ENCODE results near the gene CXCL8.
"Not testable (repeated sequence)": the region's sequence is repeated elsewhere in the genome, so short reads cannot be mapped to it uniquely, and the experiment has no call there.

CXCL8 gene

DNA sequence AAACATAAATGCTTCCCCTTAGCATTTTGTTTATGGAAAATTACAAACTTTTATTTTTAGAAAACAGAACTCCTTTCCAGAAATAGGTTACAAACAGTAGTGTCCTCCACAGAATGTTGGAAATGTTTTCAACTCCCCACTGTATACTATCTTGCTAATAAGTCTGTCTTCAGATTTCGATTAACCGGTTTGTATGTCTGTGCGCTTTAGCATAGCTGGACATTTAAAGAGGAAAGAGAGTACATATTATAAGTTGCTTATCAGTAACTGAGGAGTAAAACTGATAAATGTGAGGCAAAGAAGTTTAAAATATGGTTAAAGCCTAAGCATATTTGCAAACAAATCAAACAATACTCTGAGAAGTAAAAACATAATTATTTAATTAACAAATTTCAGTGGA is 3.4 kb downstream of the CXCL8 start:
- DNase-seq, result no peak

DNA sequence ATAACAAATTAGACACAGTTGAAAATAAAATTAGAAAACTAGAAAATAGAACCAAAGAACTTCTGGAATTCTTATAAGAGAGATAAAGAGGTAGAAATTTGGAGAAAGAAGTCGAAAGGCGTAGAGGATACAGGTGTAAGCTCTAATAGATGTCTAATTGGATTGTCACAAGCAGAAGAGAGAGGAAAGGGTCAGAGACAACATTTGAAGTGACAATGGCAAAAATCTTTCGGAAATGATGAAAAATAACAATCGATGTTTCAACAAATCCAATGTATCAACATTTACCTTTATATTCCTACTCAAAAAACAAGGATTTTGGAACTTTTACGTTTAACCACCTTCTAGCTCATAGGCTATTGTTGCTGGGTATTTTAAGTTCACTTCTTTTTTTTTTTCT is 3.8 kb downstream of the CXCL8 start:
- no peak for DNase-seq

DNA sequence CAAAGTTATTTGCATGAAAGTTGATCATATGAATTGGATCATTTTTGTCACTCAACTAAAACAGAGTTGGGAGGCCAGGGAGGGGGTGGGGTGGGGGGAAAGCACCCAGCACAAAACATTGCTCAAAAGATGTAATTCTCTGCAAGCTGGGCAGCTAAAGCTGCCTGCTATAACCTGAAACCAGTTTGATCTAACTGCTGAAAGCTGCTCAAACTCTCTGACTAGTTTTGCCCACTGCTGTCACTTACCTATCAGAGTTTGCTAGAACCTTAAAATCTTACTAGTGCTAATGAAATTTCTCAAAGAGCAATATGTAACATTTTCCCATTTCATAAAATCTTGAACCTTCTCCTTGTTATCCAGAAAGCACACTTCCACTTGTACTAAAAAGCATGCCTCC is 10.4 kb downstream of the CXCL8 start:
- no peak for DNase-seq

DNA sequence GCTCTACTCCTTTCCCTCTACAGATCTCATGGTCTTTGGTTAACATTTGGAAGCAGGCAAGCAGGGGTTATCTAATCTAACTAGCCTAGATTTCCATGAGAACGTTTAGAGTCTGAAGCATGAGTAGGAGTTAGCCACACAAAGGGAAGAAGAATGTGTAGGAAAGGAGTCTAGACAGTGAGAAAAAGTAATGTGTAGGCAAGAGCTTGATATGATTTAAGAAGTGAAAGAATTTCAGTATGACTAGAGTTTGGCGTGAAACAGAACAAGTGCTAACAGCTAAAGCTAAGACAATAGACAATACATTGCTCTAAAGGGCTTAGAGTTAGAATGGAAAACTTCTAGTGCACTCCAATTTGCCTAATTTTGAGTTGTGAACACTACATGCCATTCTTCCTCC is 10.8 kb downstream of the CXCL8 start:
- DNase-seq, result no peak

DNA sequence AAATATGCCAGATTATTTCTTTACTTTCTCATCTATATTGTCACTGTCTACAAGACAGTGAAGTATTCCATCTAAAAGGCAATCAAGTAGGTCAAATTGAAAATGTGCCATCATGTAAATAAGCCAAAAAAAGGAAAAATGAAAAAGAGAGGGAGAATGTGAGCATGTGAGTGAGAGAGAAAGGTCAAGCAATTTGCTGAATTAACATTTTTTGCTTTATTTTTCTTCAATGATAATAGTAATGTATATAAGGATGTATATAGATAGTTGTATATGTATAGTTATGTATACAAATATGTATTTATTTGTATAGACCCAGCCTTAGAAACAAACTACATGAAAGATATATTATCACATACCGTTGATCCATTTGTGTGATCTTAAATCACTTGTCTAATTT is 11.5 kb downstream of the CXCL8 start:
- DNase-seq, result no peak

DNA sequence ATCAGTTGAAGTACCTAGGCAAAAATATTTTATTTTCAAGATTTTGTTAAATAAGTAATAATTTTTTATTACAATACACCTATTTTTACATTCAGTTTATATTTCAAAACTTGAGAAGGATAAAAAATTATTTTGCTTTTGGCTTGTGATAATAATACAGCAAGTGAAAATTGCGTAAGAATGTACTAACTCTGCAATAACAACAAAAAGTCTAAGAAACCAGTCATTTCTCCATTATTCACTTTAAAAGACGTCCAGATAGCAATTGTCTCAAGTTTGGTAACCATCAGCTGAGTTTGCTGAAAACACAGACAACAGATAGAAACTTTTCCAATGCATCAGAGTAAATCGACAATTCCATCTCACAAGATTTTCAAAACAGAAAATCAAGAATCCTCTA is 12.1 kb downstream of the CXCL8 start:
- no peak for DNase-seq

DNA sequence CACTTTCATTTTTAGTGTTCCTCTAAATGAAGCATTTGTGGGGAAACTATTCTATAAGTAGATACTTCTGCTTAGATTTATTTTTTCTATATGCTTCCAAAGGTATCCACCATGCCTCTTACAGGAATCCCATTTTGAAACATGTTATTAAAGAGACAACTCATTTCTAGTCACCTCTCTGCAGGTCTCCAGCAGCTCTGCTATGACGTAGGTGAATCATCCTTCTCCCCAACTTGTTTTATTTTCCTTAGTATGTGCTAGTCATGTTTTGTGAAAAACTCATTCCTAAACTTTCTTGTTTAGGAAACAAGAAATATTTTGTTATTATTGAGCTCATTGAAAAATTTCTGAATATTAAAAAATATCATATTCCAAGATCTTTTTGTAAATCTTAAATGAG is 12.8 kb downstream of the CXCL8 start:
- DNase-seq, result no peak

DNA sequence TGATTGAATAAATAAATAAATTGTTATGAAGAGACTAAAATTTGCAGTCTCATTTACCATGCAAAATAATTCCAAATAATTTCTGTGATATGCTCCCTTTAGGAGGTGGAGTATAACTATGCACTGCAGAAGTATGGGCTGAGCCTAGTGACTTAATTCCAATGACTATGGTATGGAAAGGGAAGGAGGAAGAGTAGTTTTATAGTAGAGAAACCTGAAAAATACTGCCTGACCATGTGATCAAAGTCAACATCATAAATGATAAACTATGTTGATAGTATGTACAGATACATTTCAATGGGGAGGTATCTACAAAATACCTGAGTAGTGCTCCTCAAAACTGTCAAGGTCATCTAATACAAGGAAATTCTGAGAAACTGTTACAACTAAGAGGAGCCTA is 14.6 kb downstream of the CXCL8 start:
- no peak for DNase-seq

DNA sequence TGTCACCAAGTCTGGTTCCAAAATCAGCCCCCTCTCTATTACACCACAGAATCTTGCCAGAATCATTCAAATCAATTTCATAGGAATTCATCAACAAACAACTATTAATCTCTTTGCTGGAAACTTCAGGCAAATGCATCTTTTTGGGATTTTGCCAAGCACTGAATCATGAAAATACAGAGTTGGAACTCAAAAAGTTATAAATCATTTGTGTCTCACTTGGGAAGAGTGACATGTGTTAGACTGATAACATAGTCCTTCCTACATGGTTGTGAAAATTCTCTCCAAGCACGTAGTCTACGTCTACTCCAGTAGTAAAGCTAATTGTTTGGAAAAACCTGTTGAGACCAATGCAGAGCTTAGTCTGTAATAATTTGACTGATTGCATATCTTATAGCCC is 19.0 kb downstream of the CXCL8 start:
- no peak for DNase-seq

DNA sequence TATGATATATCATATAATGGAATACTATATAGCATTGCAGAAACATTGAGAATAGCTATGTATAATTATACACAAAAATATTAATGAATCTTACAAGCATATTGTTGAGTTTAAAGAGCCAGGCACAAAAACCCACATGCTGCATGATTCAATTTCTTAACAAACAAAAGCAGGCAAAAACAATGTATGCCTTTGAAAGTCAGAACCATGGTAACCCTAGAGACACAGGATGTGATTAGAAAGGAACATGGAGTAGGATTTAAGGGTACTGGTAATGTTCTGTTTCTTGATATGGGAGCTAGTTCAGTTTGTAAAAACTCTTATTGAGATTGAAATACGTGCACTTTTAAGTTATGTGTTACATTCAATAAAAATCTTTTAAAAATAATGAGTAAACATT is 21.5 kb downstream of the CXCL8 start:
- no peak for DNase-seq

DNA sequence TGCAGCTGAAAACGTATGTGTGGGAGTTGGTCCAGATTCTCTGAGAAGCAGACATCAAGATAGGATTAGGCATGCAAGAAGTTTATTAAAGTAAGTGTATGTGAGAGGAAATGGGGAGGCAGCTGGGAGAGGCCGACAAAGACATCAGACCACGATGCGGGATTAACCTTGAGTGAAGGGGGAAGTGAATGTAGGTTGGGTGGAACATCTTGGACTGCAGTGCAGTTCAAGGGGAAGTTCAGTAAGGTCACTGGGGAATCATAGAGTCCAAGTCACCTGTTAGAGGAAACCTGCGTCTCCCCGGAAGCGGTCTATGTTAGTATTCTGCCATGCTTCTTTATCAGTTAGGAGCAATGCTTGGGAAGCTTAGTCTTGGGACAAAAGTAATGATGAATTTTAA is 22.0 kb downstream of the CXCL8 start:
- no peak for DNase-seq

DNA sequence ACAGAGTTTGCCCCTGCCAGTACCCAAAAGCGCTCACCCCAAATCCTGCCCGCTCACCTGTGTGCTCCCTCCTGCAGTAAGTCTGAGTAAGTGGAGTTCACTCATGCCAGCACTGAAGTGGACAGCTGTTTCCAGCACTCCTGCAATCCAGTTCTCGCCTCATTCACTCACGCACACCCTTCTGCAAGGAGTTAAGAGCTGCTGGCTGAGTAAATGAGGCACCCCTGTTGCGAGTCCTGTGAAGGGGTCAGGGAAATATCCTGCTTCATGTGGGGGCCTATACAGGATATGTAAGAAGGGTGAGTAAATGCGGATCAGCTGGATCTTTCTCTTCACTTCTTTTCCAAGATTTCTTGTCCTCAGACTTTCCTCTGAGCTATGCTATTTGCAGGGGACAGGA is 23.5 kb downstream of the CXCL8 start:
- no peak for DNase-seq

DNA sequence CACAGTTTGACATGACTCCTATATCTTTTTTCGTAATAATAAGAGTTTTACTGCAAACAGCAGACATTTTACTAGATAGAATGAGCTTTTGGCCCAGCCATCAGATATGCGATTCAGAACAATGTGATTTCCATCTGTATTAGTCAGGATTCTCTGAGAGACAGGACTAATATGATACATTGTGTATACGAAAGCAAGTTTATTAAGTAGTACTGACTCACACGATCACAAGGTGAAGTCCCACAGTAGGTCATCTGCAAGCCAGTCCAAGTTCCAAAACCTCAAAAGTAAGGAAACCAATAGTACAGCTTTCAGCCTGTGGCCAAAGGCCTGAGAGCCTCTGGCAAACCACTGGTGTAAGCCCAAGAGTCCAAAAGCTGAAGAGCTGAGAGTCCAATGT is 24.1 kb downstream of the CXCL8 start:
- no peak for DNase-seq

DNA sequence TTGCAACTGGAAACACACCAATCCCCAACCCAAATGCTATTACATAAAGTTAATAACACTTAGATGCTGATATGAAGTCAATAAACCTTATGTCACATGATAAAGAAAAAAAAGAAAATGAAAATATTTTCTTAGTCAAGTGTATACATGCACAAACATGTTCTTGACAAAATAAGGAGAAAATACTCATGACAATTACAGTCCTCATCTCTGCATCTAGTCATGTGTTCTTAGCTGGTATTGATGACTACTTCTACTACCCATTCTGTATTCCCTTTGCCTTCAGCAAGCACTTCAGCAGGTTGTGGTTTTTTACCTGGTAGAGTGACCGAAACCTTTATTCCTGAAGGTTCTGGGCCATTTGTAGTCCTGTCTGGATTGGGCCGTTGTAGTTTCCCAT is 24.9 kb downstream of the CXCL8 start:
- DNase-seq, result no peak

DNA sequence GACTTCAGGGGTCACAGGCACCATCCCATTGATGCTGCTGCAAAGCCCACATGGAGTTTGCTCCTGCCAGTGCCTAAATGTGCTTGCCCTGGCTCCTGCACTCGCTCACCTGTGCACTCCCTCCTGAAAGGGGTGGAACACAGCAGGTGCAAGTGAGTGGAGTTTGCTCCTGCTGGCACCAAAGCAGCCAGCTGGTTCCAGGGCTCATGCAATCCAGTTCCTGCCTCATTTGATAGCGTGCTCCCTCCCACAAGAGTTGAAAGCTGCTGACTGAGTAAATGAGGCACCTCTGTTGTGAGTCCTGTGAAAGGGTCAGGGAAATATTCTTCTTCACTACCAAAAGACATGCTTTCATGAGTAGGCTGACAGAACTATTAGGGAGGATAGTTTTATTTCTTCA is 30.5 kb downstream of the CXCL8 start:
- no peak for DNase-seq

DNA sequence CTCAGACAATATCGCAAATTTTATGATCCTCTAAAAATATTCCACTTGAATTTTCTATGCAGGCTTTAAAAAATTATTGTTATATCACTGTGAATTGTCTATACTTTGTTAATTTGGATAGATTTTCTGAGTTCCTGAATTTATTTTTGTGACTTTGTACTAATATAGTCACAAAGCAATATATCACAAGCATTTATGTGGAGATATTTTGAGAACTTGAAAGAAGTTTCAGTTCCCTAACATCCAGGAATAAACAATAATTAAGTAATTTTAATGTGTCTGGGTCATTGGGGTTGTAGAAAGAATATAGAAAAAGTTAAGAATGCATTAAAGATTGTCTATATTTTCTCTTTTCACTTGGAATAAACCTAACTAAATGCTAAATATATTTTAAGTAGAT is 32.0 kb downstream of the CXCL8 start:
- DNase-seq, result no peak

DNA sequence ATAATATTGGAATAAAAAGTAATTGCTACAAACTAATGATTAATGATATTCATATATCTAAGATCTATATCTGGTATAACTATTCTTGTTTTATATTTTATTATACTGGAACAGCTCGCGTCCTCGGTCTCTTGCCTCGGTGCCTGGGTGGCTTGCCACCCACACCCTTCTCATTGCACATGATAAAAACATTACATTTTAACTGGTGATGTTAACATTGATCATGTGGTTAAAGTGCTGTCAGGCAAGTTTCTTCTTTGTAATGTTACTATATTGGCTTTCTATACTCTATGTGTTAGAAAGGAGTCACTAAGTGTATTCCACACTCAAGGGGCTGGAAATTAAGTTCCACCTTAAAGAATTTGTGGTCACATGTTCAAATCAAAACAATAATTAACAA is 34.0 kb downstream of the CXCL8 start:
- not testable (repeated sequence) for DNase-seq

DNA sequence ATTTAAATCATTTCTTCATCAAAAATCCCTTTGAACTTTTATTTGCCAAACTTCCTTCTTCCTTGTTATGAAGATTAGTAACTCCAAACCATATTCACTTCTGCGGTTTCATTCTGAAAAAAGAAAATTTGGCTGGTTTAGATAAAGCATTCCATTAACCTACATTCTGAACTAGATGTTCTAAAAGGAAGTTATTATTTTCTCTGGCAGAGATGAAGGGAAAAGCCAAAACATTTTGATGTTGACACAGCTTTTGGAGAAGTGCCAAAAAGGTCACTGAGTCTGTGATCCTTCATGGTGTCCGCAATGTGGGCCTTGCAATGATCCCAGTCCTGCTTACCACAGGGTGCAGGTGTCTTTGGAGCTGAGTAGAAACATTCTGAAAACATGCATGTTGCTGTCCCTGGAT is 36.0 kb downstream of the CXCL8 start:
- no peak for DNase-seq

DNA sequence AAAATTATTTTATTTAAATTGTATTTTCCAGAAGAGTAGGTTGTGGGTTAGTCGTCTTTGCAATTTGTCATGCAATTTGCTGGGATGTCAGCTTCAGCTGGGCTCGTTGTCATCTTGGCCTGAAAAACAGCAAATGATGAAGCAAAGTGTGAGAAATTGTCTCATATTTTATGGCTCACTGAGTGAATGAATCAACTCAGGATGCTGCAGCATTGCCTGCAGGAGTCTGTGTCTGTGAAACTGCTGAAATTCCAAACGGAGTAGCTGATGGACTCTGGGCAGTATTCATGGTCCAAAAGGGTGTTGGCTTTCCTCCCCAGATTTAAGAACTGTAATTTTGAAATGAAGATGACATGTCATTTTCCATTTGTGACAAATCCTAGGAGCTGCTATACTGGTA is 37.2 kb downstream of the CXCL8 start:
- DNase-seq, result no peak

DNA sequence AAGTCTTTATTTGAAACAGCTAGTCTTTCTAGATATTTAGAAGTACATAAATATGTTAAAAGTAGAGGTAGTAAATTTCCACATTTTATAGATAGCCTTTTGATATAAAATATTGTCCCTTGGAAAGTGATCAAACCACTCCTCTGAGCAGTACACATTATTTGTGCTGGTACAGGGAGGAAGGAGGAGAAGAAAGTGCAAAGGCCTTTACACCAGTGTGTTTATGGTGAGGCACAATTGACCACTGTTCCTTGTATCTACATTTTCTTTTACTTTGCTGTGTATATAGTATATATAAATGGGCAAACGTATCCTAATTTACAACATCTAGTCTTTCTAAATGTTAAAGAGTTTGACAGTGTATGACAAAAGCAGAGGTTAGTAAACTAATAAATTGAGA is 39.9 kb downstream of the CXCL8 start:
- DNase-seq, result no peak

DNA sequence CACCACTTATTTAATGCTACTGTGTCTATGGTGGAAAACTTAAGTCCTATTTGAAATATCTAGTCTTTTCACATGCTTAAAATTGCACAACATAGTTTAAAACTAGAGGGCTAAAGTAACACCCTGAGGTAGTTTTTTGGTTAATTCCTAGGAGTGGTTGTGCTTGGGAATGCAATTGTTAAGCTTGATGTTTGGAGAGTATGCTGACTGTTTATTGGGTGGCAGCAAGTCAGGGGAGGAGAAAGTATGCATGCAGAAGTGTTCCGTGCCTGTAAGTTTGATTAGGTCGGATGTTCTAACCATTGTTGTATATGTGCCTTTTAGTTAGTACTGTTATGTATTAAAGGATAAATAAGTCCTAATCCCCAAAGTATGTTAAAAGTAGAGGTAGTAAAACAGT is 40.5 kb downstream of the CXCL8 start:
- no peak for DNase-seq

DNA sequence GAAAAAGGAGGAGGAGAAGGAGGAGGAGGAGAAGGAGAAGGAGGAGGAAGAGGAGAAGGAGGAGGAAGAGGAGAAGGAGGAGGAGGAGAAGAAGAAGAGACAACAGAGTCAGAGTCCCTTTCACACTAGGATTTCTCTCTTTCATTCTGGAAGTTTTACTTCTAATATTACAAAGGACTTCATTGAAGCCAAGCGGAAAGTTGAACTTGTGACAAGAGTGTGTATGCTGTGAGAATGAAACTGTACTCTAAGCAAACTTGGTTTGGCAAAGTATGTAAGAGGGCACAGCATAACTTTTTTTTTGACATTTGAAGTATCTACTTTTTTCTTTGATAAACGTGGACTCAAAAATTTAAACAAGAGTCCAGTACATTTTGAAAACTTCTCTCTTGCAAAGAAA is 48.0 kb downstream of the CXCL8 start:
- no peak for DNase-seq

Data from NCI-H2081 treated with DMSO at 0.1 percent for 48 hours (cell line).